GM12891 (cell line): ENCODE results near the gene IGF1R.

Source experiments
- DNase-seq: peaks from one replicate; pipeline ENCODE4 v3.0.0; 2011; ENCODE audit warnings: low spot score; ENCODE audit not compliant: insufficient read length
- FAIRE-seq: peaks from 2 replicates; lab custom pipeline; 2011; peaks lifted over from hg19 to GRCh38; lab: Jason Lieb, UNC
- PAX5 ChIP-seq: IDR thresholded peaks from 2 replicates; pipeline ENCODE4 v1.6.1; 2011; ENCODE audit warnings: low read length, moderate library complexity, mild to moderate bottlenecking; ENCODE audit not compliant: insufficient read depth, severe bottlenecking
- POLR2A ChIP-seq: IDR thresholded peaks from 2 replicates; pipeline ENCODE4 v1.6.1; 2011; ENCODE audit warnings: low read depth, low read length, control low read depth
- POLR2AphosphoS5 ChIP-seq: IDR thresholded peaks from 2 replicates; pipeline ENCODE4 v1.6.1; 2011; ENCODE audit warnings: low read depth, low read length, control low read depth
- POU2F2 ChIP-seq: IDR thresholded peaks from 2 replicates; pipeline ENCODE4 v1.6.1; 2011; ENCODE audit warnings: low read depth, mild to moderate bottlenecking, control low read depth, low read length, moderate library complexity
- SPI1 ChIP-seq: IDR thresholded peaks from 2 replicates; pipeline ENCODE4 v1.6.1; 2011; ENCODE audit warnings: low read depth, low read length, control low read depth
- TAF1 ChIP-seq: IDR thresholded peaks from 2 replicates; pipeline ENCODE4 v1.6.1; 2011; ENCODE audit warnings: low read depth, low read length, control low read depth

IGF1R gene

GRCh38 chr15:99009741-99010330 is 361.5 kb downstream of the IGF1R start:
- no peak for DNase-seq
- TF ChIP-seq POLR2AphosphoS5 (no peak), SPI1 (no peak), PAX5 (no peak), TAF1 (no peak), POLR2A (no peak), POU2F2 (no peak)
- FAIRE-seq: no peak

- no peak for TF ChIP-seq POLR2AphosphoS5
- TF ChIP-seq POU2F2: no peak
- TF ChIP-seq PAX5: no peak
- TF ChIP-seq TAF1: no peak
- TF ChIP-seq SPI1: no peak
- no peak for TF ChIP-seq POLR2A
- FAIRE-seq (no peak), DNase-seq (no peak)
Observed at GRCh38 chr15:99010768-99011167, 362.4 kb downstream of the IGF1R start.
